ENCODE measurements around the gene ARPC4. TPM values are rescaled to one million over a fixed set of nuclear protein-coding genes. Genes with fewer than 3 reads are reported as not detected.

The ARPC4 gene
- total RNA-seq, 1 donor from 2014 or later: 164 TPM

DNA sequence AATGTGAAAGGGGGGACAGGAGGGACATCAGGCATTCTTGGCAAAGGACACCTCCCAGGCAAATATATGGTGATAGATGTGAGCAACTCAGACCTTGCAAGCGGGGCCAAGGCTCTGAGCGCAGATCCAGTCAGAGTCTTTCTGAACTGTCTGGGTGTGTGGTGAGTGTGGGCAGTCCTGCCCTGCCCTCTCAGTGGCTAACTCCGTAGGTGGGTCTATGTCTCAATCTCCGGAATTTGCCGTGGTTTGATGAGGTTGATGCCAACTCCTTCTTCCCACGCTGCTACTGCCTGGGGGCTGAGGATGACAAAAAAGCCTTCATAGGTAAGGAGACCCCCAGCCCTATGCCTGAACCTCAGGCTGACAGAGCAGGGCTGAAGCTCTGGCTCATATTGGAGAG, 24.6 kb downstream of the ARPC4 start:
- TF ChIP-seq, protein P1, sequence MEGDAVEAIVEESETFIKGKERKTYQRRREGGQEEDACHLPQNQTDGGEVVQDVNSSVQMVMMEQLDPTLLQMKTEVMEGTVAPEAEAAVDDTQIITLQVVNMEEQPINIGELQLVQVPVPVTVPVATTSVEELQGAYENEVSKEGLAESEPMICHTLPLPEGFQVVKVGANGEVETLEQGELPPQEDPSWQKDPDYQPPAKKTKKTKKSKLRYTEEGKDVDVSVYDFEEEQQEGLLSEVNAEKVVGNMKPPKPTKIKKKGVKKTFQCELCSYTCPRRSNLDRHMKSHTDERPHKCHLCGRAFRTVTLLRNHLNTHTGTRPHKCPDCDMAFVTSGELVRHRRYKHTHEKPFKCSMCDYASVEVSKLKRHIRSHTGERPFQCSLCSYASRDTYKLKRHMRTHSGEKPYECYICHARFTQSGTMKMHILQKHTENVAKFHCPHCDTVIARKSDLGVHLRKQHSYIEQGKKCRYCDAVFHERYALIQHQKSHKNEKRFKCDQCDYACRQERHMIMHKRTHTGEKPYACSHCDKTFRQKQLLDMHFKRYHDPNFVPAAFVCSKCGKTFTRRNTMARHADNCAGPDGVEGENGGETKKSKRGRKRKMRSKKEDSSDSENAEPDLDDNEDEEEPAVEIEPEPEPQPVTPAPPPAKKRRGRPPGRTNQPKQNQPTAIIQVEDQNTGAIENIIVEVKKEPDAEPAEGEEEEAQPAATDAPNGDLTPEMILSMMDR (IDR thresholded peaks at IDR 0.05; ENCODE audit: partially characterized antibody, unreplicated experiment): no peak
- H3K4me3 Mint-ChIP-seq (ENCODE audit: unreplicated experiment): no peak overlapping the region
- H3K4me1 Mint-ChIP-seq (ENCODE audit: low read depth, unreplicated experiment): no peaks in the 10 kb centered on the region
- H3K27me3 Mint-ChIP-seq (ENCODE audit: unreplicated experiment): no peaks in the 10 kb centered on the region
- H3K9me3 Mint-ChIP-seq (ENCODE audit: unreplicated experiment): no peaks in the 10 kb centered on the region
- no peak overlapping the region for H3K27ac Mint-ChIP-seq (ENCODE audit: unreplicated experiment)
- peaks cover 5% of the 10 kb centered on the region for H3K36me3 Mint-ChIP-seq (ENCODE audit: unreplicated experiment)
- no peak for DNase-seq

DNA sequence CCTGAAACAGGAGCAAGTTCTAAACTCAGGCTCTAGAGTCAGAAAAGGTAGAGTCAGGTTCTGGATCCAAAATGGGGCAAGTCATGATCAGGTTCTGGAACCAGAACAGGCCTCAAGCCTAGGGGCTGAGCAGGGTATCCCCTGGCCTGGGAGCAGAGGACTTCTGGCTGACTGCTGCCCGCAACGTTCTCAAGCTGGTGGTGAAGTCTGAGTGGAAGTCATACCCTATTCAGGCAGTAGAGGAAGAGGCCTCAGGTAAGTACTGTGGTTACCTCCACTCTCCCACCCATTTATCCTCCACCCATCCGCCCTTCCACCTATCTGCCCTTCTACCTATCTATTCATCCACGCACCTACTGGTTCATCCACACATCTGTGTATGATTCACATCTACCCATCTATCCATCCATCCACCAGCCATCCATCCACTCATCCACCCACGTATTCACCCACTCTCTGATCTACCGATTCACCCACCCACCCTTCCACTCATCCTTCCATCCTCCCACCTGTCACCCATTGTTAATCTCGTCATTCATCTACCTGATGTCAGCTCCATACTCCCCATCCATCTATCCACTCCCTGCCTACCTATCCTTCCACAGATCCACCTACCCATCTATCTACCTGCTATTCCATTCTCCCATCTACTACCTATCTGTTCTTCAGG, 25.9 kb downstream of the ARPC4 start:
- Mint-ChIP-seq H3K36me3 (ENCODE audit: unreplicated experiment) (peaks cover 5% of the 10 kb centered on the region), H3K4me1 (ENCODE audit: low read depth, unreplicated experiment) (no peaks in the 10 kb centered on the region), H3K4me3 (ENCODE audit: unreplicated experiment) (no peak overlapping the region), H3K27ac (ENCODE audit: unreplicated experiment) (no peak overlapping the region), H3K27me3 (ENCODE audit: unreplicated experiment) (peaks cover under 1% of the 10 kb centered on the region), H3K9me3 (ENCODE audit: unreplicated experiment) (no peaks in the 10 kb centered on the region)
- no peak for DNase-seq
- TF ChIP-seq, protein P1 (IDR thresholded peaks at IDR 0.05; ENCODE audit: partially characterized antibody, unreplicated experiment): no peak

DNA sequence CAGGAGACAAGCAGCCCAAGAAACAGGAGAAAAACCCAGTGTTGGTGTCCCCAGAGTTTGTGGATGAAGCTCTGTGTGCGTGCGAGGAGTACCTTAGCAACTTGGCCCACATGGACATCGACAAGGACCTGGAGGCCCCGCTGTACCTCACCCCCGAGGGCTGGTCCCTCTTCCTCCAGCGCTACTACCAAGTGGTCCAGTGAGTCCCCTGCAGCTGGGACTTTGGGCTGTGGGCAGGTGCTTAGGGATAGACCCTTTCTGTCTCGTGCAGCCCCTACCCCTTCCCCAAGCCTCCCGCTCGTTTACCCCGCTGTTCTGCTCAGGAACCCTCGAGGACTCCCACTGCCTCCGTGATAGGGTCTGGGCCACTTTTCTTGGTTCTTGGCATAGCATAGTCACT, 27.7 kb downstream of the ARPC4 start:
- Mint-ChIP-seq H3K27me3 (ENCODE audit: unreplicated experiment) (peaks cover 2% of the 10 kb centered on the region), H3K27ac (ENCODE audit: unreplicated experiment) (no peak overlapping the region), H3K9me3 (ENCODE audit: unreplicated experiment) (no peaks in the 10 kb centered on the region), H3K4me3 (ENCODE audit: unreplicated experiment) (no peak overlapping the region), H3K4me1 (ENCODE audit: low read depth, unreplicated experiment) (no peaks in the 10 kb centered on the region), H3K36me3 (ENCODE audit: unreplicated experiment) (peaks cover 5% of the 10 kb centered on the region)
- no peak for DNase-seq
- TF ChIP-seq, protein P1 (IDR thresholded peaks at IDR 0.05; ENCODE audit: partially characterized antibody, unreplicated experiment): no peak

DNA sequence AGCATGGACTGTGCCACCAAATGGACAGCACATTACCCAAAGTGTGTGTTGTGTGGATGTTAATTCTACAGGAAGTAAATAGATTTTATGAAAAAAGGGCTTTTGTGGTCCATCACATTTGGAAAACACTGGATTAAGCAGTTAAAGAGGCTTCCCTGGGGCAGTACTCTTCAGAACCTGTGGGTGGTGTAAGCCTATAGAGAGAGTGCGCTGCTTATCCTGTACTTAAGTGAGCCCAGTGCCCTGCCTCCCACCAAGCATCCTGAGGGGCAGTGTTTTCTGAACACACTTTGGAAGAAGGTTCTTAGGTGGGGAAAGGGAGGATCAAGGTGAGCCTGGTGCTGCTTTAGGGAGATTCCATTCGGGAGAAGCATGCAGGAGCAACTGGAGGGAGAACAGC, 28.1 kb downstream of the ARPC4 start:
- DNase-seq: no peak
- H3K27ac Mint-ChIP-seq (ENCODE audit: unreplicated experiment): no peak overlapping the region
- no peaks in the 10 kb centered on the region for H3K4me1 Mint-ChIP-seq (ENCODE audit: low read depth, unreplicated experiment)
- peaks cover 5% of the 10 kb centered on the region for H3K36me3 Mint-ChIP-seq (ENCODE audit: unreplicated experiment)
- TF ChIP-seq, protein P1 (IDR thresholded peaks at IDR 0.05; ENCODE audit: partially characterized antibody, unreplicated experiment): peak; percentile 51
- H3K9me3 Mint-ChIP-seq (ENCODE audit: unreplicated experiment): no peaks in the 10 kb centered on the region
- H3K4me3 Mint-ChIP-seq (ENCODE audit: unreplicated experiment): no peak overlapping the region
- H3K27me3 Mint-ChIP-seq (ENCODE audit: unreplicated experiment): peaks cover 2% of the 10 kb centered on the region

DNA sequence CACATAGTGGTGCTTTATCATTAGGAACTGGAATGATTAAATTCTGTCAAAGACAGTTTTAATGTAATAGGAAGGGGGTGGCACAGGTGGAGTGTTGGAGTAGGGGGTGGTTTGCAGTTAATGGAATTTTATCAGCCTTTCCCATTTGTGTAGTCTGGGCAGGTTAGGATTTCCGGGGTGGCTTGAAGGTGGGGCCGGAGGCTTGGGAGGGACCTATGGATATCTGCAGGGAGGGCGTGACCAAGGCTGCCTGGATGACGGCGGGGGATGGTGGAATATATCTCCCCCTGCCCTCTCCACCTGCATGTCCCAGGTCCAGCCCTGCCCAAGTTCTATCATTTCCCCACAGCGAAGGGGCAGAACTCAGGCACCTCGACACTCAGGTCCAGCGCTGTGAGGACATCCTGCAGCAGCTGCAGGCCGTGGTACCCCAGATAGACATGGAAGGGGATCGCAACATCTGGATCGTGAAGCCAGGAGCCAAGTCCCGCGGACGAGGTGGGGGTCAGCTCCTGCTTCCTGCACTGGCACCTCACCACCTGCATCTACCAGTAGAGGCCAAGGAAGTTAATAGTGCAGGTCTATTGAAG, 32.7 kb downstream of the ARPC4 start:
- TF ChIP-seq, protein P1 (IDR thresholded peaks at IDR 0.05; ENCODE audit: partially characterized antibody, unreplicated experiment): no peak
- Mint-ChIP-seq H3K27me3 (ENCODE audit: unreplicated experiment) (peaks cover 2% of the 10 kb centered on the region), H3K9me3 (ENCODE audit: unreplicated experiment) (no peaks in the 10 kb centered on the region), H3K36me3 (ENCODE audit: unreplicated experiment) (no peaks in the 10 kb centered on the region), H3K27ac (ENCODE audit: unreplicated experiment) (no peak overlapping the region), H3K4me3 (ENCODE audit: unreplicated experiment) (no peak overlapping the region), H3K4me1 (ENCODE audit: low read depth, unreplicated experiment) (no peaks in the 10 kb centered on the region)
- no peak for DNase-seq

Measured in glutamatergic neuron (in vitro differentiated cells).